HG02610 (cell line): Measurements from ENCODE around the gene C4orf36.
"Not testable (repeated sequence)": the region's sequence is repeated elsewhere in the genome, so short reads cannot be mapped to it uniquely, and the experiment has no call there.

Source experiments
- ATAC-seq: cut with Tn5 transposase; IDR thresholded peaks from one replicate; pipeline ENCODE4 v1.9.1; 2021; ENCODE audit warnings: mild to moderate bottlenecking, moderate library complexity; ENCODE audit not compliant: unreplicated experiment

C4orf36 gene

GRCh38 chr4:86917212-86918039, 25.2 kb upstream of the C4orf36 start:
- ATAC-seq, result no peak

GRCh38 chr4:86916392-86916791, 24.2 kb upstream of the C4orf36 start:
- ATAC-seq, result no peak

GRCh38 chr4:86910820-86911684, 18.8 kb upstream of the C4orf36 start:
- ATAC-seq, result no peak

GRCh38 chr4:86910369-86910768, 18.1 kb upstream of the C4orf36 start:
- ATAC-seq, result no peak

- ATAC-seq, result no peak
These were observed 17.5 kb upstream of the C4orf36 start for GRCh38 chr4:86909546-86910295.

GRCh38 chr4:86908251-86908657, 16.0 kb upstream of the C4orf36 start:
- ATAC-seq, result no peak

GRCh38 chr4:86901864-86902263, 9.6 kb upstream of the C4orf36 start:
- ATAC-seq, result no peak

- no peak for ATAC-seq
These were observed 6.3 kb upstream of the C4orf36 start for GRCh38 chr4:86898562-86898961.

GRCh38 chr4:86896596-86896995, 4.4 kb upstream of the C4orf36 start:
- no peak for ATAC-seq

GRCh38 chr4:86895692-86896488, 3.7 kb upstream of the C4orf36 start:
- ATAC-seq, result peak; percentile 53

- ATAC-seq, result no peak
These were observed 2.2 kb upstream of the C4orf36 start for GRCh38 chr4:86894455-86894854.

- no peak for ATAC-seq
These were observed 914 bp upstream of the C4orf36 start for GRCh38 chr4:86893136-86893535.

GRCh38 chr4:86892636-86892960, 376 bp upstream of the C4orf36 start:
- ATAC-seq, result no peak

GRCh38 chr4:86890790-86891189, 1.4 kb downstream of the C4orf36 start:
- ATAC-seq, result no peak

- ATAC-seq, result no peak
These were observed 12.6 kb downstream of the C4orf36 start for GRCh38 chr4:86879641-86880040.

GRCh38 chr4:86878640-86879039, 13.6 kb downstream of the C4orf36 start:
- no peak for ATAC-seq

GRCh38 chr4:86876894-86877685, 15.1 kb downstream of the C4orf36 start:
- no peak for ATAC-seq

GRCh38 chr4:86875436-86875835, 16.8 kb downstream of the C4orf36 start:
- not testable (repeated sequence) for ATAC-seq

- no peak for ATAC-seq
These were observed 20.1 kb downstream of the C4orf36 start for GRCh38 chr4:86872135-86872534.
